HepG2 (cell line): ENCODE data around the gene KDM8. TPM values are rescaled to one million over a fixed set of nuclear protein-coding genes. Genes with fewer than 3 reads are reported as not detected.

ENCODE experiments used
- CCAR2 ChIP-seq: fragments of 200-400 bp; formaldehyde crosslinking; optimal IDR thresholded peaks from 2 replicates; pipeline ENCODE3; 2018; ENCODE audit warnings: low read depth, mild to moderate bottlenecking, low read length, moderate library complexity
- CENPX ChIP-seq: sonication (generic); formaldehyde crosslinking; IDR thresholded peaks from 2 replicates; pipeline ENCODE4 v1.9.0; 2021; ENCODE audit warnings: mild to moderate bottlenecking, missing genetic modification reagents, moderate library complexity
- DNMT1 ChIP-seq: sonication (generic); formaldehyde crosslinking; IDR thresholded peaks from 2 replicates; pipeline ENCODE4 v1.5.1; 2020; ENCODE audit warnings: mild to moderate bottlenecking, missing genetic modification reagents
- GABPA ChIP-seq, 2 experiments: IDR thresholded peaks; 2 replicates each; pipeline ENCODE4 v1.6.1; 2011 to 2016; ENCODE audit warnings: low read depth in 2 of 2, low read length in 1 of 2, missing biosample characterization in 1 of 2, missing genetic modification characterization in 1 of 2
- IKZF1 ChIP-seq: fragments of 450-650 bp; IDR thresholded peaks from 2 replicates; pipeline ENCODE4 v1.7.1; 2016
- KDM5B ChIP-seq: sonication (generic); formaldehyde crosslinking; IDR thresholded peaks from 2 replicates; pipeline ENCODE4 v1.4.0; 2020; ENCODE audit warnings: missing genetic modification reagents, mild to moderate bottlenecking, borderline replicate concordance
- KLF13 ChIP-seq: sonication (generic); formaldehyde crosslinking; IDR thresholded peaks from 2 replicates; pipeline ENCODE4 v1.4.0; 2020; ENCODE audit warnings: mild to moderate bottlenecking, missing genetic modification reagents
- MTF1 ChIP-seq: sonication (generic); formaldehyde crosslinking; IDR thresholded peaks from 2 replicates; pipeline ENCODE4 v1.5.0; 2020; ENCODE audit warnings: missing genetic modification reagents
- NFKBIZ ChIP-seq: IDR thresholded peaks from 2 replicates; pipeline ENCODE4 v1.6.1; 2018; ENCODE audit warnings: missing genetic modification reagents, missing compliant biosample characterization
- PPARG ChIP-seq: conservative IDR thresholded peaks from 2 replicates; pipeline ENCODE4 v1.6.1; 2016; ENCODE audit warnings: missing biosample characterization, missing genetic modification reagents
- TAF1 ChIP-seq: sonication (generic); formaldehyde crosslinking; IDR thresholded peaks from 2 replicates; pipeline ENCODE4 v1.4.0; 2020; ENCODE audit warnings: missing genetic modification reagents
- TOE1 ChIP-seq: sonication (generic); formaldehyde crosslinking; IDR thresholded peaks from 2 replicates; pipeline ENCODE4 v1.4.0; 2020; ENCODE audit warnings: mild to moderate bottlenecking, missing genetic modification reagents
- ZBTB42 ChIP-seq: sonication (generic); formaldehyde crosslinking; IDR thresholded peaks from 2 replicates; pipeline ENCODE4 v1.5.0; 2020; ENCODE audit warnings: mild to moderate bottlenecking, missing genetic modification reagents
- ZMAT5 ChIP-seq: sonication (generic); formaldehyde crosslinking; IDR thresholded peaks from 2 replicates; pipeline ENCODE4 v1.5.0; 2020; ENCODE audit warnings: mild to moderate bottlenecking, low read depth, missing genetic modification reagents, borderline replicate concordance
- ZNF260 ChIP-seq: sonication (generic); formaldehyde crosslinking; IDR thresholded peaks from 2 replicates; pipeline ENCODE4 v1.4.0; 2020; ENCODE audit warnings: missing genetic modification reagents, low read depth, mild to moderate bottlenecking, borderline replicate concordance
- ZNF281 ChIP-seq: sonication (generic); formaldehyde crosslinking; IDR thresholded peaks from 2 replicates; pipeline ENCODE4 v1.4.0; 2020; ENCODE audit warnings: missing genetic modification reagents, borderline replicate concordance
- ZNF3 ChIP-seq: IDR thresholded peaks from 2 replicates; pipeline ENCODE4 v1.7.0; 2017; ENCODE audit warnings: inconsistent platforms
- ZNF549 ChIP-seq: sonication (generic); formaldehyde crosslinking; IDR thresholded peaks from 2 replicates; pipeline ENCODE4 v1.5.0; 2020; ENCODE audit warnings: missing genetic modification reagents
- polyA plus RNA-seq, 8 experiments: library from polyadenylated mRNA; depleted of rRNA in 3 of 8; stranded (reverse) in 7 of 8; unstranded in 1 of 8; fragments of >200 nt; fragmentation: Illumina TruSeq in 4 of 8; extraction: Trizol in 4 of 8; gene quantifications; 2 replicates each; pipeline versions ENCODE4 v1.2.1 to v1.2.3, GENCODE V29; 2011 to 2016; ENCODE audit warnings: low read depth in 4 of 8, missing spikeins in 1 of 8, mixed read lengths in 1 of 8; ENCODE audit not compliant: insufficient read depth in 1 of 8
- total RNA-seq, 5 experiments: library from RNA; depleted of rRNA; stranded (reverse); fragments of >200 nt; fragmentation: Illumina TruSeq; extraction: Trizol; gene quantifications; 2 replicates each; pipeline ENCODE4 v1.2.3, GENCODE V29; 2016; ENCODE audit warnings: low read depth in 1 of 5
- TF ChIP-seq, protein P1 (sequence below): sonication (generic); formaldehyde crosslinking; IDR thresholded peaks from 2 replicates; pipeline ENCODE4 v1.9.0; 2021; ENCODE audit warnings: missing genetic modification reagents, borderline replicate concordance
- TF ChIP-seq, protein P2 (sequence below): sonication (generic); formaldehyde crosslinking; IDR thresholded peaks from 2 replicates; pipeline ENCODE4 v1.5.1; 2020; ENCODE audit warnings: mild to moderate bottlenecking, missing genetic modification reagents

The KDM8 gene
- total and polyA plus RNA-seq, 2 of the 13 experiments (the other 11 are each of a cell fraction or from before 2014, with no cell fraction given): 3.3 to 8.6 TPM

- TF ChIP-seq GABPA (IDR thresholded peaks at IDR 0.05; ENCODE audit: low read depth, low read length) (no peak), GABPA (CRISPR knock-in tag; IDR thresholded peaks at IDR 0.05; ENCODE audit: low read depth) (no peak; the same call in 1 of the 2 replicates), KDM5B (peak; percentile 95; the same call in 1 of the 2 replicates), ZNF281 (peak; percentile 69; the same call in 1 of the 2 replicates), MTF1 (CRISPR knock-in tag) (no peak), ZNF3 (CRISPR knock-in tag) (no peak), ZNF549 (CRISPR knock-in tag) (no peak), ZNF260 (CRISPR knock-in tag) (no peak; the same call in 1 of the 2 replicates), NFKBIZ (CRISPR knock-in tag) (peak; percentile 81; the same call in 1 of the 2 replicates), ZBTB42 (CRISPR knock-in tag) (peak; percentile 71; the same call in 1 of the 2 replicates), TOE1 (CRISPR knock-in tag) (peak; percentile 51; the same call in 1 of the 2 replicates), IKZF1 (no peak), TAF1 (CRISPR knock-in tag) (peak; percentile 87), CENPX (CRISPR knock-in tag) (no peak), ZMAT5 (no peak), DNMT1 (0 out of 2 replicates have a peak, but pooled peaks have one; percentile 62), CCAR2 (no peak), PPARG (CRISPR knock-in tag) (0 out of 2 replicates have a peak, but pooled peaks have one; percentile 34), KLF13 (no peak)
- TF ChIP-seq, protein P1, sequence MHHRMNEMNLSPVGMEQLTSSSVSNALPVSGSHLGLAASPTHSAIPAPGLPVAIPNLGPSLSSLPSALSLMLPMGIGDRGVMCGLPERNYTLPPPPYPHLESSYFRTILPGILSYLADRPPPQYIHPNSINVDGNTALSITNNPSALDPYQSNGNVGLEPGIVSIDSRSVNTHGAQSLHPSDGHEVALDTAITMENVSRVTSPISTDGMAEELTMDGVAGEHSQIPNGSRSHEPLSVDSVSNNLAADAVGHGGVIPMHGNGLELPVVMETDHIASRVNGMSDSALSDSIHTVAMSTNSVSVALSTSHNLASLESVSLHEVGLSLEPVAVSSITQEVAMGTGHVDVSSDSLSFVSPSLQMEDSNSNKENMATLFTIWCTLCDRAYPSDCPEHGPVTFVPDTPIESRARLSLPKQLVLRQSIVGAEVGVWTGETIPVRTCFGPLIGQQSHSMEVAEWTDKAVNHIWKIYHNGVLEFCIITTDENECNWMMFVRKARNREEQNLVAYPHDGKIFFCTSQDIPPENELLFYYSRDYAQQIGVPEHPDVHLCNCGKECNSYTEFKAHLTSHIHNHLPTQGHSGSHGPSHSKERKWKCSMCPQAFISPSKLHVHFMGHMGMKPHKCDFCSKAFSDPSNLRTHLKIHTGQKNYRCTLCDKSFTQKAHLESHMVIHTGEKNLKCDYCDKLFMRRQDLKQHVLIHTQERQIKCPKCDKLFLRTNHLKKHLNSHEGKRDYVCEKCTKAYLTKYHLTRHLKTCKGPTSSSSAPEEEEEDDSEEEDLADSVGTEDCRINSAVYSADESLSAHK (CRISPR knock-in tag): 0 out of 2 replicates have a peak, but pooled peaks have one; percentile 39
- TF ChIP-seq, protein P2, sequence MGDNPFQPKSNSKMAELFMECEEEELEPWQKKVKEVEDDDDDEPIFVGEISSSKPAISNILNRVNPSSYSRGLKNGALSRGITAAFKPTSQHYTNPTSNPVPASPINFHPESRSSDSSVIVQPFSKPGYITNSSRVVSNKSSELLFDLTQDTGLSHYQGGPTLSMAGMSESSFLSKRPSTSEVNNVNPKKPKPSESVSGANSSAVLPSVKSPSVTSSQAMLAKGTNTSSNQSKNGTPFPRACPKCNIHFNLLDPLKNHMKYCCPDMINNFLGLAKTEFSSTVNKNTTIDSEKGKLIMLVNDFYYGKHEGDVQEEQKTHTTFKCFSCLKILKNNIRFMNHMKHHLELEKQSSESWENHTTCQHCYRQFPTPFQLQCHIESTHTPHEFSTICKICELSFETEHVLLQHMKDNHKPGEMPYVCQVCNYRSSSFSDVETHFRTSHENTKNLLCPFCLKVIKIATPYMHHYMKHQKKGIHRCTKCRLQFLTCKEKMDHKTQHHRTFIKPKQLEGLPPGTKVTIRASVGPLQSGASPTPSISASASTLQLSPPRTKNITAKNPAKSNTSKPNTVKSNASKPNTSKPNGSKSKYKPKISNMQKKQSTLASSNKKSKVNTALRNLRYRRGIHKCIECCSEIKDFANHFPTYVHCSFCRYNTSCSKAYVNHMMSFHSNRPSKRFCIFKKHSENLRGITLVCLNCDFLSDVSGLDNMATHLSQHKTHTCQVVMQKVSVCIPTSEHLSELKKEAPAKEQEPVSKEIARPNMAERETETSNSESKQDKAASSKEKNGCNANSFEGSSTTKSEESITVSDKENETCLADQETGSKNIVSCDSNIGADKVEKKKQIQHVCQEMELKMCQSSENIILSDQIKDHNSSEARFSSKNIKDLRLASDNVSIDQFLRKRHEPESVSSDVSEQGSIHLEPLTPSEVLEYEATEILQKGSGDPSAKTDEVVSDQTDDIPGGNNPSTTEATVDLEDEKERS (CRISPR knock-in tag): peak; percentile 86; the same call in 1 of the 2 replicates
Measured at GRCh38 chr16:27203507-27204311, at the start of gene KDM8 (continued).
